ENCODE data around the gene LDHD.

LDHD gene

DNA sequence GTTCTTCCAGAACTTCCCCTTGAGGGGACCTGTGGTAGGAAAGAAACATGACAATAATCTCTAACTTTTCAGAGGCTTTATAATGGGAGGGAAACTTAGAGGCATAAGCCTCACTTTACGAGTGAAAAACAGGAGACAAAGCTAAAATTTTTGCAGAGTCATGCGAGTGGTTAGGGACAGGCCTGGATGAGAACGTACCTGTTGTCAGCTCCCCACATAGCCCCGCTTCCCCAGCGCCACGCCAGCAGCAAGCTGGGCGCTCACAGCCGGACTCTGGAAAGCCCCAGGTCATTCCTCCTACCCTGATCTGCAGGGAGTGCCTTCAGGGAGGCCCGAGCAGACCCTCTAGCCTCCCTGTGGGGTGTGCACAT lies 53.6 kb downstream of the LDHD start:
- Histone ChIP-seq H3K36me3 (ENCODE audit: control insufficient read depth, low read depth, low read length) (no peaks in the 10 kb centered on the region), H3K27ac (ENCODE audit: low read length) (no peak overlapping the region), H3K4me3 (ENCODE audit: low read length) (no peak overlapping the region), H3K9ac (ENCODE audit: low read length) (no peak overlapping the region), H3K9me3 (ENCODE audit: control insufficient read depth, low read depth, low read length) (no peaks in the 10 kb centered on the region), H3K4me1 (ENCODE audit: control insufficient read depth, low read depth, low read length) (peaks cover 24% of the 10 kb centered on the region), H3K27me3 (ENCODE audit: control insufficient read depth, insufficient read depth, low read length) (no peaks in the 10 kb centered on the region)

GRCh38 chr16:75062135-75062975 lies 54.2 kb downstream of the LDHD start:
- no peak overlapping the region for H3K4me3 ChIP-seq (ENCODE audit: low read length)
- no peaks in the 10 kb centered on the region for H3K27me3 ChIP-seq (ENCODE audit: control insufficient read depth, insufficient read depth, low read length)
- no peak overlapping the region for H3K9ac ChIP-seq (ENCODE audit: low read length)
- no peaks in the 10 kb centered on the region for H3K36me3 ChIP-seq (ENCODE audit: control insufficient read depth, low read depth, low read length)
- H3K9me3 ChIP-seq (ENCODE audit: control insufficient read depth, low read depth, low read length) = no peaks in the 10 kb centered on the region
- no peak overlapping the region for H3K27ac ChIP-seq (ENCODE audit: low read length)
- H3K4me1 ChIP-seq (ENCODE audit: control insufficient read depth, low read depth, low read length) = peaks cover 24% of the 10 kb centered on the region
